ENCODE data around the gene RNPS1.

GRCh38 chr16:2210009-2210332 is 58.0 kb downstream of the RNPS1 start:
- no peak for TF ChIP-seq CTCF (IDR thresholded peaks at IDR 0.05; ENCODE audit: low read length)
- TF ChIP-seq EZH2 (optimal IDR thresholded peaks at IDR 0.05; ENCODE audit: low read depth, low read length): no peak

All from MM.1S (cell line).